ENCODE data around the gene TMEM37.
A peak's percentile ranks its signal among the peaks of the same experiment; 100 is the strongest.

TMEM37 gene

GRCh38 chr2:119429225-119429981, 2.3 kb upstream of the TMEM37 start:
- no peak for DNase-seq
- in situ Hi-C loops (cut with HindIII; ENCODE audit: low pct_ligation_motif_present, low pct_unique_long_range_greater_than_20kb, low sequenced_read_pairs) = no loop called here

- in situ Hi-C loops (cut with HindIII; ENCODE audit: low pct_ligation_motif_present, low pct_unique_long_range_greater_than_20kb, low sequenced_read_pairs) = no loop called here
Observed at GRCh38 chr2:119430023-119430498, 1.6 kb upstream of the TMEM37 start.

GRCh38 chr2:119431976-119432850, 559 bp downstream of the TMEM37 start:
- DNase-seq = peak; percentile 51
- in situ Hi-C loops (cut with HindIII; ENCODE audit: low pct_ligation_motif_present, low pct_unique_long_range_greater_than_20kb, low sequenced_read_pairs) = no loop called here

More at GRCh38 chr2:119430023-119430498, 1.6 kb upstream of the TMEM37 start:
- no peak for DNase-seq

GRCh38 chr2:119432851-119433522, 1.3 kb downstream of the TMEM37 start:
- no peak for DNase-seq
- in situ Hi-C loops (cut with HindIII; ENCODE audit: low pct_ligation_motif_present, low pct_unique_long_range_greater_than_20kb, low sequenced_read_pairs) = no loop called here

GRCh38 chr2:119433636-119434327, 2.1 kb downstream of the TMEM37 start:
- in situ Hi-C loops (cut with HindIII; ENCODE audit: low pct_ligation_motif_present, low pct_unique_long_range_greater_than_20kb, low sequenced_read_pairs) = no loop called here
- no peak for DNase-seq

GRCh38 chr2:119434664-119435063, 3.0 kb downstream of the TMEM37 start:
- in situ Hi-C loops (cut with HindIII; ENCODE audit: low pct_ligation_motif_present, low pct_unique_long_range_greater_than_20kb, low sequenced_read_pairs) = no loop called here
- DNase-seq = no peak

GRCh38 chr2:119435081-119435952, 3.7 kb downstream of the TMEM37 start:
- in situ Hi-C loops (cut with HindIII; ENCODE audit: low pct_ligation_motif_present, low pct_unique_long_range_greater_than_20kb, low sequenced_read_pairs) = no loop called here
- no peak for DNase-seq

GRCh38 chr2:119435953-119436297, 4.3 kb downstream of the TMEM37 start:
- in situ Hi-C loops (cut with HindIII; ENCODE audit: low pct_ligation_motif_present, low pct_unique_long_range_greater_than_20kb, low sequenced_read_pairs) = no loop called here
- no peak for DNase-seq

- in situ Hi-C loops (cut with HindIII; ENCODE audit: low pct_ligation_motif_present, low pct_unique_long_range_greater_than_20kb, low sequenced_read_pairs) = no loop called here
- DNase-seq = no peak
Observed at GRCh38 chr2:119436993-119437772, 5.5 kb downstream of the TMEM37 start.

GRCh38 chr2:119438128-119438656, 6.5 kb downstream of the TMEM37 start:
- DNase-seq = no peak
- in situ Hi-C loops (cut with HindIII; ENCODE audit: low pct_ligation_motif_present, low pct_unique_long_range_greater_than_20kb, low sequenced_read_pairs) = no loop called here

- DNase-seq = no peak
- in situ Hi-C loops (cut with HindIII; ENCODE audit: low pct_ligation_motif_present, low pct_unique_long_range_greater_than_20kb, low sequenced_read_pairs) = no loop called here
Observed at GRCh38 chr2:119438726-119439284, 7.2 kb downstream of the TMEM37 start.

- in situ Hi-C loops (cut with HindIII; ENCODE audit: low pct_ligation_motif_present, low pct_unique_long_range_greater_than_20kb, low sequenced_read_pairs) = no loop called here
Observed at GRCh38 chr2:119439574-119440500, 8.2 kb downstream of the TMEM37 start.

GRCh38 chr2:119440501-119440870, 8.8 kb downstream of the TMEM37 start:
- DNase-seq = no peak
- in situ Hi-C loops (cut with HindIII; ENCODE audit: low pct_ligation_motif_present, low pct_unique_long_range_greater_than_20kb, low sequenced_read_pairs) = no loop called here

More at GRCh38 chr2:119439574-119440500, 8.2 kb downstream of the TMEM37 start:
- no peak for DNase-seq

- in situ Hi-C loops (cut with HindIII; ENCODE audit: low pct_ligation_motif_present, low pct_unique_long_range_greater_than_20kb, low sequenced_read_pairs) = no loop called here
- no peak for DNase-seq
Observed at GRCh38 chr2:119440873-119441272, 9.2 kb downstream of the TMEM37 start.

GRCh38 chr2:119441376-119442225, 9.9 kb downstream of the TMEM37 start:
- in situ Hi-C loops (cut with HindIII; ENCODE audit: low pct_ligation_motif_present, low pct_unique_long_range_greater_than_20kb, low sequenced_read_pairs) = no loop called here
- no peak for DNase-seq

All from ACHN (cell line).